Panc1 (cell line): ENCODE measurements around the gene PLCD4. TPM values are rescaled to one million over a fixed set of nuclear protein-coding genes. Genes with fewer than 3 reads are reported as not detected.

Experiments
- ATAC-seq: fragments of 200-7000 bp; cut with Tn5 transposase; 2 replicates; pipeline ENCODE4 v1.9.1; 2020; ENCODE audit warnings: mild to moderate bottlenecking, moderate library complexity
- Bru-seq: library from RNA; stranded (reverse); fragments of 400-500 nt; gene quantifications from one replicate; lab custom pipeline; 2021; lab: Mats Ljungman, UMichigan
- BruChase-seq, 2 experiments: library from RNA; stranded (reverse); fragments of 400-500 nt; gene quantifications; one replicate each; lab custom pipeline; 2021; lab: Mats Ljungman, UMichigan
- BruUV-seq: library from RNA; stranded (reverse); fragments of 400-500 nt; replicated peaks from 2 replicates; lab custom pipeline; 2021; lab: Mats Ljungman, UMichigan
- CTCF ChIA-PET: fragments of 300-600 bp; sonication (Branson Sonifier 250); formaldehyde crosslinking; loops from one replicate; lab custom pipeline; 2022; ENCODE audit warnings: antibody characterized with exemption; lab: Charles Lee
- POLR2A ChIA-PET: fragments of 300-600 bp; sonication (Branson Sonifier 250); formaldehyde crosslinking; loops from one replicate; lab custom pipeline; 2022; ENCODE audit warnings: antibody characterized with exemption; lab: Charles Lee
- DNase-seq: peaks from one replicate; pipeline ENCODE4 v3.0.0-alpha.2; 2010; ENCODE audit warnings: low read depth, low spot score
- H3K27ac ChIP-seq: 2 replicates; pipeline ENCODE4 v1.5.1; 2011; ENCODE audit warnings: mild to moderate bottlenecking, low read length, inconsistent platforms
- H3K27me3 ChIP-seq: fragments of 200-500 bp; sonication (Bioruptor generic); 2 replicates; pipeline ENCODE4 v1.6.0; 2014; ENCODE audit warnings: low read length, inconsistent platforms; ENCODE audit not compliant: control insufficient read depth, insufficient read depth
- H3K36me3 ChIP-seq: fragments of 200-500 bp; sonication (Bioruptor generic); 2 replicates; pipeline ENCODE4 v1.5.1; 2014; ENCODE audit warnings: inconsistent platforms, mild to moderate bottlenecking, low read length, moderate library complexity; ENCODE audit not compliant: control insufficient read depth, insufficient read depth
- H3K4me1 ChIP-seq: 2 replicates; pipeline ENCODE4 v1.5.1; 2011; ENCODE audit warnings: inconsistent platforms, mild to moderate bottlenecking, low read length, moderate library complexity; ENCODE audit not compliant: control insufficient read depth, insufficient read depth
- H3K4me3 ChIP-seq, 2 experiments: 2 replicates each; pipeline ENCODE4 v1.5.1; 2011 to 2012; ENCODE audit warnings: low read depth in 2 of 2, low read length in 2 of 2, mild to moderate bottlenecking in 2 of 2, inconsistent platforms in 1 of 2, moderate library complexity in 1 of 2
- H3K9me3 ChIP-seq: fragments of 200-500 bp; sonication (Bioruptor generic); 2 replicates; pipeline ENCODE4 v1.5.1; 2014; ENCODE audit warnings: low read depth, mild to moderate bottlenecking, inconsistent platforms, low read length, moderate library complexity; ENCODE audit not compliant: control insufficient read depth, insufficient read depth
- CTCF ChIP-seq: fragments of 450-650 bp; IDR thresholded peaks from 2 replicates; pipeline ENCODE4 v1.5.1; 2017; ENCODE audit warnings: mild to moderate bottlenecking
- POLR2AphosphoS5 ChIP-seq: IDR thresholded peaks from 2 replicates; pipeline ENCODE4 v1.6.1; 2012; ENCODE audit warnings: mild to moderate bottlenecking, low read depth, low read length, moderate library complexity
- REST ChIP-seq, 2 experiments: IDR thresholded peaks; 2 replicates each; pipeline ENCODE4 v1.6.1; 2011 to 2012; ENCODE audit warnings: low read depth in 2 of 2, control low read depth in 1 of 2, low read length in 1 of 2, mild to moderate bottlenecking in 1 of 2, moderate library complexity in 1 of 2; ENCODE audit not compliant: insufficient read depth in 1 of 2
- SIN3A ChIP-seq: IDR thresholded peaks from 2 replicates; pipeline ENCODE4 v1.6.1; 2012; ENCODE audit warnings: low read depth, mild to moderate bottlenecking, low read length, moderate library complexity, borderline replicate concordance; ENCODE audit not compliant: insufficient read depth
- TCF7L2 ChIP-seq: IDR thresholded peaks from 2 replicates; pipeline ENCODE4 v1.6.1; 2011; ENCODE audit warnings: mild to moderate bottlenecking, low read depth, low read length, inconsistent platforms
- in situ Hi-C: cut with HindIII; loops from 2 replicates; pipeline ENCODE4 v1.10.0; 2016; ENCODE audit warnings: low sequenced_read_pairs, low pct_unique_long_range_greater_than_20kb
- intact Hi-C: fragments of 100-400 bp; cut with micrococcal nuclease; formaldehyde crosslinking; loops from one replicate; pipeline ENCODE4 v1.10.0; 2022; ENCODE audit not compliant: unreplicated experiment
- long read RNA-seq: library from polyadenylated mRNA; unstranded; transcript quantifications from one replicate; pipeline ENCODE4 v2.0.0, GENCODE V29; 2021; ENCODE audit not compliant: unreplicated experiment
- polyA plus RNA-seq: library from polyadenylated mRNA; unstranded; fragments of >200 nt; gene quantifications from one replicate; pipeline ENCODE4 v1.2.1, GENCODE V29; 2012; ENCODE audit warnings: missing spikeins; ENCODE audit not compliant: insufficient read length
- total RNA-seq: library from RNA; stranded (reverse); gene quantifications from one replicate; pipeline ENCODE4 v1.2.1, GENCODE V29; 2021; ENCODE audit not compliant: unreplicated experiment

The PLCD4 gene
- total RNA-seq (12.9 TPM), Bru-seq, nascent RNA (percentile 47 among the genes with signal in this experiment), BruChase-seq, experiment 1, labeled RNA remaining after a 2-hour chase (percentile 49 among the genes with signal in this experiment), BruChase-seq, experiment 2, labeled RNA remaining after a 6-hour chase (percentile 59 among the genes with signal in this experiment)
- 11.8 TPM for polyA plus RNA-seq
- long read RNA-seq, transcript PLCD4-206 (16 exons, 3,232 nt), result major isoform, 11 of 31 reads
- long read RNA-seq, partial matches to known transcripts, result 4 of 31 reads
- long read RNA-seq, other reads (novel, unspliced or antisense), result 12 of 31 reads

DNA sequence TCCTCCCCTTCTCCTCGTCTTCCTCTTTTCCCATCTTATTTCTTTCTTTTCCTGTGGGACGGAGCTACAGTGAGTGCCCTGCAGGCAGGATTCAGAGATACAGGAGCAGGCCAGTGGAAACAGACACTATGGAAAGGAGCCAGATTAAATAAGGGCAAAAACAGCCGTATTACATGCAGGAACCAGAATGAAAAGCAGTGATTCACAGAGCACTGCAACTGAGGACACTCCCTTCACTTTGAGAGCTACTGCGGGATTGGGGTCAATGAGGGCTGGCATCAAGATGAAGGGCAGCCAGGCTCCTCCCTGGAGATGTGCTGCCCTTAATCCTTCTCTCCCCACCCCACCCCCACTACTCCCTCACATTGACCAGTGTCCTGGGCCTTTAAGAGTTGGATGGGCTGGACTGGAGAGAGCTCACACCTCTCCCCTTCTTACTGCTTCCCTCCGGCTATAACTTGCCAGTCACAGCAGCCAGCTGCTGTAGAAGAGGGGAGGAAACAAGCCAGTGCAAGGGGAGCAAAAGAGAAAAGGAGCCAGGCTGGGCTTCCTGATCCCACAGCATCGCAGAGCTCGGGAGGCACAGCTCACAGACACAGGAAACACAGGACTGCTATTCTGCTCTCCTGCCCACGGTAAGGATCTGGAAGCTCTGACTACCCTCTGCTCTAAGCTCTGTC lies at the start of gene PLCD4:
Gene PLCD4, plus strand, starts transcription at position 464 of the 680 bp plus-strand sequence. CDS start 7,841 bp downstream, outside the sequence.
- ATAC-seq (peak; percentile 81), DNase-seq (no peak)
- BruUV-seq, result no TSS peak
- Histone ChIP-seq H3K9me3 (no peaks in the 10 kb centered on the region), H3K36me3 (no peaks in the 10 kb centered on the region), H3K27me3 (no peaks in the 10 kb centered on the region), H3K27ac (peak within 1 kb of the TSS; percentile 42; the same call in 1 of the 2 replicates), H3K4me1 (peaks cover 16% of the 10 kb centered on the region), H3K4me3 (peak within 1 kb of the TSS; percentile 31 to 50)
- ChIA-PET CTCF (no interaction called here), POLR2A (interaction anchor here (0.6 kb wide), 1 partner anchor 34 kb away, joined by 4 read pairs; no protein-coding TSS in a partner anchor)
- TF ChIP-seq POLR2AphosphoS5, result no peak
- no peak for TF ChIP-seq REST (IDR thresholded peaks at IDR 0.05; ENCODE audit: insufficient read depth in 1 of 2, low read depth in 2 of 2, low read length in 1 of 2)
- no peak for TF ChIP-seq CTCF
- no peak for TF ChIP-seq SIN3A
- TF ChIP-seq TCF7L2, result no peak
- in situ Hi-C loops, result no loop called here
- intact Hi-C loops, result no loop called here

DNA sequence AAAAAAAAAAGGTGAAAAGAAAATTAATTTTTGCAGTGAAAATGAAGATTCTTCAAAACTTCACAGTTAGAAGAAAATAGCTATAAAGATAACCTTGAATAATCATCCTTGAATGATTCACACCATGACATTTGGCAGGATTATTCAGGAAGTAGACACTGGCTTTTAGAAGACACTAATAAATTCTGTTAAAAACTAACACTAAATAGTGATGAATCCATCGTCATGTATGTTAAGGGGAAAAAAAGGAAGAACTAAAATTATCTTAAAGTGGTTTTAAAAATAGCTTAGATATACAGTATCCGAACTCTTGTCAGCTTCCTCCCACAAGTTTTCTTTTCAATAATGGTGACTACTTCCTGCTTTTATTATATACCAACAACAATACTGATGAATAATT lies 49.8 kb upstream of the PLCD4 start:
- POLR2A ChIA-PET, result no interaction called here
- BruUV-seq, result no TSS peak
- Histone ChIP-seq H3K9me3 (no peaks in the 10 kb centered on the region), H3K27me3 (no peaks in the 10 kb centered on the region), H3K36me3 (peaks cover 26% of the 10 kb centered on the region), H3K27ac (no peak overlapping the region), H3K4me3 (no peak overlapping the region), H3K4me1 (no peaks in the 10 kb centered on the region)
- ATAC-seq, result no peak
- CTCF ChIA-PET, result no interaction called here
- DNase-seq, result no peak
- intact Hi-C loops, result no loop called here
- in situ Hi-C loops, result no loop called here
- TF ChIP-seq TCF7L2 (no peak), POLR2AphosphoS5 (no peak), SIN3A (no peak), CTCF (no peak), REST (IDR thresholded peaks at IDR 0.05; ENCODE audit: insufficient read depth in 1 of 2, low read depth in 2 of 2, low read length in 1 of 2) (no peak)
